ENCODE results near the gene IL26.
"Not testable (repeated sequence)": the region's sequence is repeated elsewhere in the genome, so short reads cannot be mapped to it uniquely, and the experiment has no call there.

IL26 gene

GRCh38 chr12:68210875-68211274 lies 14.7 kb downstream of the IL26 start:
- FAIRE-seq (no peak), DNase-seq (ENCODE audit: insufficient read length, low spot score) (no peak)
- no peak for TF ChIP-seq SPI1 (IDR thresholded peaks at IDR 0.05; ENCODE audit: low read depth, low read length)
- TF ChIP-seq PAX5 (IDR thresholded peaks at IDR 0.05; ENCODE audit: insufficient read depth, low read length, severe bottlenecking): no peak
- no peak for TF ChIP-seq POLR2A (IDR thresholded peaks at IDR 0.05; ENCODE audit: low read depth, low read length)
- no peak for TF ChIP-seq POLR2AphosphoS5 (IDR thresholded peaks at IDR 0.05; ENCODE audit: low read depth, low read length)
- TF ChIP-seq POU2F2 (IDR thresholded peaks at IDR 0.05; ENCODE audit: low read depth, low read length): no peak
- no peak for TF ChIP-seq TAF1 (IDR thresholded peaks at IDR 0.05; ENCODE audit: low read depth, low read length)

DNA sequence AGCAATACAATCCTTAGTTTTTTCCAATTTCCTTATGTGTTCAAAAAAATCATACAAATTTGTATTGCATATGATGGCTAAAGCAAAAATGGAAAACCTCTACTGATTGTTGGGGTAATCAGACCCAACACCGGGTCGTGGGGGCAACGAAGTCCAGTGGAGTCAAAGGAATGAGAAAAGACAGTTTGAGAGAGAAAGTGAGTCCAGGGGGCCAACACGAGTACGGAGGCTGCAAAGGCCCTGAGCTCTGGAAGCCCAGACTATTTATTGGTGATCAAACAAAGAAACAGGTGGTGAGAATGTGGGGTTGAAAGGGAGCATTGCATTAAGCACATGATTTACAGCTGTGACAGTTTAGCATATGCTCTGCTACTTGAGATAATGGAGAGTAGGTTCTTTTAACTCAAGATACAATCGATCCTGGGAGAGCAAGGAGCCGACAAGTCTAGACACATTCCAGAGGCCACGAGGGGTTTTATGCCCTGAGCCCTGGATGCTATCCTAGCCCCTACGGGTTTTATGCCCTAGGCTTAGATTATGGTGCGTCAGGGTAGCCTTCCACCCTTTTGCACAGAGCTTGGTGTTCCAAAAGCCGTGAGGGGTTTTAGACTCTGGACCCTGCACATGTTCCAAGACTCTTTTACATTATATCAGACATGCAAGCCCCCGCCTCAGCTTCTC lies 16.4 kb downstream of the IL26 start:
- not testable (repeated sequence) for DNase-seq (ENCODE audit: insufficient read length, low spot score); FAIRE-seq

DNA sequence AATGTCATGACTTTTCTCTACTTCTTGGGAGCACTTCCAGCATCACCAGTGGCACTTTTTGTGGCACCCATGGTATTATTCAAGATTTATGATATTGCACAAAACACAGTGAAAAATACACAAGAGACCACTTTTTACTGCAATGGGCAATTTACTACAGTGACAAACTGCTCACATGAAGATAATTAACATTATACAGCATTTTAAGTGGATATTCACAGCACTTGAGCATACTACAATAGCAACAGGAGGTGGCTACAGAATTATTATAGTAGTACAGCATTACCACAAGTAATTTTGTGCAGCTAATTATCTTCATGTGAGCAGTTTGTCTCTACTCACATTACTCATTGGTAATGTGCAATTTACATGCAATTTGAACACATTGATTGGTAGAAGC lies 18.3 kb downstream of the IL26 start:
- no peak for DNase-seq (ENCODE audit: insufficient read length, low spot score)
- FAIRE-seq: no peak
- TF ChIP-seq POLR2A (IDR thresholded peaks at IDR 0.05; ENCODE audit: low read depth, low read length) (no peak), POLR2AphosphoS5 (IDR thresholded peaks at IDR 0.05; ENCODE audit: low read depth, low read length) (no peak), PAX5 (IDR thresholded peaks at IDR 0.05; ENCODE audit: insufficient read depth, low read length, severe bottlenecking) (no peak), POU2F2 (IDR thresholded peaks at IDR 0.05; ENCODE audit: low read depth, low read length) (no peak), SPI1 (IDR thresholded peaks at IDR 0.05; ENCODE audit: low read depth, low read length) (no peak), TAF1 (IDR thresholded peaks at IDR 0.05; ENCODE audit: low read depth, low read length) (no peak)

- no peak for FAIRE-seq
- TF ChIP-seq SPI1 (IDR thresholded peaks at IDR 0.05; ENCODE audit: low read depth, low read length): no peak
- no peak for TF ChIP-seq PAX5 (IDR thresholded peaks at IDR 0.05; ENCODE audit: insufficient read depth, low read length, severe bottlenecking)
- TF ChIP-seq TAF1 (IDR thresholded peaks at IDR 0.05; ENCODE audit: low read depth, low read length): no peak
- no peak for TF ChIP-seq POU2F2 (IDR thresholded peaks at IDR 0.05; ENCODE audit: low read depth, low read length)
- no peak for TF ChIP-seq POLR2AphosphoS5 (IDR thresholded peaks at IDR 0.05; ENCODE audit: low read depth, low read length)
- TF ChIP-seq POLR2A (IDR thresholded peaks at IDR 0.05; ENCODE audit: low read depth, low read length): no peak
Measured at GRCh38 chr12:68206446-68206845, 19.2 kb downstream of the IL26 start.

DNA sequence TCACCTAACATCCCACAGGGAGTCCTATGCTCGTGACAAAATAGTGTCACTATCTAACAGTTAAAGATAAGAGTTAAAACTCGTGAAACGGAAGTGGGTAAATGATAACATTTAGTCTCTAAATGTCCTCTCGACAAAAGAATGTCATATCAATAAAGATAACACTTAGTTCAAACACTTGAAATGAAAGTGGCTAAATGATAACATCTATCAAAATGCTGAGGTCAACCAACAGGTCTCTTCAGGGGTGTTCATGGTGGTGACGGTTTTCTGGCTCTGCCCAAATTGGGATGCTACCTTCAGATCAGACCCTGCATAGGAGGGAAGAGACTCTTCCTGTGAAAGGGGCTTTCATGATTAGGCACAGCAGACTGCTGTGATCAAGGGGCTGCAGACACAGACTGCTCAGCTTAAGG lies 22.1 kb downstream of the IL26 start:
- FAIRE-seq (peak; percentile 51), DNase-seq (ENCODE audit: insufficient read length, low spot score) (no peak)
- no peak for TF ChIP-seq PAX5 (IDR thresholded peaks at IDR 0.05; ENCODE audit: insufficient read depth, low read length, severe bottlenecking)
- no peak for TF ChIP-seq POU2F2 (IDR thresholded peaks at IDR 0.05; ENCODE audit: low read depth, low read length)
- no peak for TF ChIP-seq POLR2A (IDR thresholded peaks at IDR 0.05; ENCODE audit: low read depth, low read length)
- no peak for TF ChIP-seq POLR2AphosphoS5 (IDR thresholded peaks at IDR 0.05; ENCODE audit: low read depth, low read length)
- TF ChIP-seq SPI1 (IDR thresholded peaks at IDR 0.05; ENCODE audit: low read depth, low read length): no peak
- no peak for TF ChIP-seq TAF1 (IDR thresholded peaks at IDR 0.05; ENCODE audit: low read depth, low read length)

More at GRCh38 chr12:68206446-68206845, 19.2 kb downstream of the IL26 start:
- DNase-seq (ENCODE audit: insufficient read length, low spot score): no peak

- FAIRE-seq (no peak), DNase-seq (ENCODE audit: insufficient read length, low spot score) (no peak)
- TF ChIP-seq PAX5 (IDR thresholded peaks at IDR 0.05; ENCODE audit: insufficient read depth, low read length, severe bottlenecking): no peak
- no peak for TF ChIP-seq TAF1 (IDR thresholded peaks at IDR 0.05; ENCODE audit: low read depth, low read length)
- no peak for TF ChIP-seq POLR2A (IDR thresholded peaks at IDR 0.05; ENCODE audit: low read depth, low read length)
- no peak for TF ChIP-seq SPI1 (IDR thresholded peaks at IDR 0.05; ENCODE audit: low read depth, low read length)
- TF ChIP-seq POU2F2 (IDR thresholded peaks at IDR 0.05; ENCODE audit: low read depth, low read length): no peak
- no peak for TF ChIP-seq POLR2AphosphoS5 (IDR thresholded peaks at IDR 0.05; ENCODE audit: low read depth, low read length)
Measured at GRCh38 chr12:68200854-68201253, 24.8 kb downstream of the IL26 start.

GRCh38 chr12:68199127-68199526 lies 26.5 kb downstream of the IL26 start:
- DNase-seq (ENCODE audit: insufficient read length, low spot score): no peak
- no peak for TF ChIP-seq TAF1 (IDR thresholded peaks at IDR 0.05; ENCODE audit: low read depth, low read length)
- TF ChIP-seq POU2F2 (IDR thresholded peaks at IDR 0.05; ENCODE audit: low read depth, low read length): no peak
- TF ChIP-seq POLR2A (IDR thresholded peaks at IDR 0.05; ENCODE audit: low read depth, low read length): no peak
- TF ChIP-seq POLR2AphosphoS5 (IDR thresholded peaks at IDR 0.05; ENCODE audit: low read depth, low read length): no peak
- no peak for TF ChIP-seq SPI1 (IDR thresholded peaks at IDR 0.05; ENCODE audit: low read depth, low read length)
- TF ChIP-seq PAX5 (IDR thresholded peaks at IDR 0.05; ENCODE audit: insufficient read depth, low read length, severe bottlenecking): no peak
- FAIRE-seq: no peak

GRCh38 chr12:68198507-68199086 lies 27.0 kb downstream of the IL26 start:
- no peak for TF ChIP-seq POU2F2 (IDR thresholded peaks at IDR 0.05; ENCODE audit: low read depth, low read length)
- FAIRE-seq (no peak), DNase-seq (ENCODE audit: insufficient read length, low spot score) (no peak)

DNA sequence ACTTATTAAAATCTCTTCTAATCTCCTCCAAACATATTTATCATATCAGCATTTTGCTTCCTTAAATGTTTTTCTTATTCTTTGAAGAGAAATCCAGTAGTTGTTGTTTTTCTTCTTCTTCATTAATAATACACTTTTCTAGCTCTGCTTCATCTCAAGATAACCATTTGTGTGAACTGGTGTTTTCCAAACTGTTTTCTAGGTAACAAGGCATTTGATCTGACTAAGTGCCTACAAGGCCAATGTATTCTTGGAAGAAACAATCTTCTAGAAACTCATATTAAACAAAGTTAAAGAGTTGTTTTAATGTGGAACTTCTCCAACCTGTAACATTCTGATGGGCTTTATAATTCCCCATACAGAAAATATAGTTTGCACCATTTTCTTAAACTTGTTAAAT lies 35.3 kb downstream of the IL26 start:
- DNase-seq (ENCODE audit: insufficient read length, low spot score): no peak
- TF ChIP-seq TAF1 (IDR thresholded peaks at IDR 0.05; ENCODE audit: low read depth, low read length) (no peak), PAX5 (IDR thresholded peaks at IDR 0.05; ENCODE audit: insufficient read depth, low read length, severe bottlenecking) (no peak), POLR2AphosphoS5 (IDR thresholded peaks at IDR 0.05; ENCODE audit: low read depth, low read length) (no peak), POLR2A (IDR thresholded peaks at IDR 0.05; ENCODE audit: low read depth, low read length) (no peak), SPI1 (IDR thresholded peaks at IDR 0.05; ENCODE audit: low read depth, low read length) (no peak), POU2F2 (IDR thresholded peaks at IDR 0.05; ENCODE audit: low read depth, low read length) (no peak)
- FAIRE-seq: no peak

DNA sequence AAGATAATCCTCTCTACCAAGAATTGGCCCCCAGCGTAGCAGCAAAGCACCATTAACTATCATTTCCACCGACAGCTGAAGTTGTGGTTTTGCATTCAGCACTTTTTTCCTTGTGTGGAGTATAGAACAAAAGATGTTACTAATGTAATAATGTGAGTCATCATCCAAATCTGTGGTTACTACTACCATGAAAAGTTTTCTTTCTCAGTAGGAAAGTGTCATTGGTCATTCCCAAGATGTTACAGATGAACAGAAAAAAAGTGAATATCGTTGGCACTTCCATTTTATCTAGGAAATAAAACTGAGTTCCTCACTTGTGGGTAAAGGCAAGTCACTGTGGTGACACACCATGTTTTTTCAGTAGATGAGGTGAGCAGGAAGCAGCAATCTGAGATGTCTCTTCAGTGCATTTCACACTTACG lies 35.8 kb downstream of the IL26 start:
- DNase-seq (ENCODE audit: insufficient read length, low spot score) (no peak), FAIRE-seq (no peak)
- TF ChIP-seq POLR2AphosphoS5 (IDR thresholded peaks at IDR 0.05; ENCODE audit: low read depth, low read length) (no peak), POLR2A (IDR thresholded peaks at IDR 0.05; ENCODE audit: low read depth, low read length) (no peak), SPI1 (IDR thresholded peaks at IDR 0.05; ENCODE audit: low read depth, low read length) (no peak), PAX5 (IDR thresholded peaks at IDR 0.05; ENCODE audit: insufficient read depth, low read length, severe bottlenecking) (no peak), TAF1 (IDR thresholded peaks at IDR 0.05; ENCODE audit: low read depth, low read length) (no peak), POU2F2 (IDR thresholded peaks at IDR 0.05; ENCODE audit: low read depth, low read length) (no peak)
